Neural crest cell (in vitro differentiated cells): ENCODE data around the gene PCNX3. TPM values are rescaled to one million over a fixed set of nuclear protein-coding genes. Genes with fewer than 3 reads are reported as not detected.
A peak's percentile ranks its signal among the peaks of the same experiment; 100 is the strongest.

Experiments
- DNase-seq: peaks from one replicate; pipeline ENCODE4 v3.0.0; 2021; ENCODE audit warnings: low read depth, mixed read lengths, low spot score
- H3K27ac Mint-ChIP-seq: one replicate; pipeline ENCODE4 v1.8.0; 2021; ENCODE audit warnings: mild to moderate bottlenecking, mixed read lengths; ENCODE audit not compliant: unreplicated experiment
- H3K27me3 Mint-ChIP-seq: 2 replicates; pipeline ENCODE4 v1.8.0; 2021; ENCODE audit warnings: low read depth, mild to moderate bottlenecking, mixed read lengths
- H3K36me3 Mint-ChIP-seq: 2 replicates; pipeline ENCODE4 v1.8.0; 2021; ENCODE audit warnings: low read depth, mild to moderate bottlenecking, mixed read lengths
- H3K4me1 Mint-ChIP-seq: 2 replicates; pipeline ENCODE4 v1.8.0; 2021; ENCODE audit warnings: mixed read lengths
- H3K4me3 Mint-ChIP-seq: one replicate; pipeline ENCODE4 v1.8.0; 2021; ENCODE audit warnings: mild to moderate bottlenecking, mixed read lengths
- H3K9me3 Mint-ChIP-seq: 2 replicates; pipeline ENCODE4 v1.8.0; 2021; ENCODE audit warnings: mixed read lengths
- CTCF ChIP-seq: fragments of 200-600 bp; sonication (generic); conservative IDR thresholded peaks from 2 replicates; pipeline ENCODE4 v1.5.0; 2021; ENCODE audit warnings: antibody characterized with exemption, mild to moderate bottlenecking
- total RNA-seq: library from RNA; stranded (reverse); gene quantifications from 2 replicates; pipeline ENCODE4 v1.2.1, GENCODE V29; 2021

The PCNX3 gene
- total RNA-seq, 1 donor from 2014 or later = 58.2 TPM

DNA sequence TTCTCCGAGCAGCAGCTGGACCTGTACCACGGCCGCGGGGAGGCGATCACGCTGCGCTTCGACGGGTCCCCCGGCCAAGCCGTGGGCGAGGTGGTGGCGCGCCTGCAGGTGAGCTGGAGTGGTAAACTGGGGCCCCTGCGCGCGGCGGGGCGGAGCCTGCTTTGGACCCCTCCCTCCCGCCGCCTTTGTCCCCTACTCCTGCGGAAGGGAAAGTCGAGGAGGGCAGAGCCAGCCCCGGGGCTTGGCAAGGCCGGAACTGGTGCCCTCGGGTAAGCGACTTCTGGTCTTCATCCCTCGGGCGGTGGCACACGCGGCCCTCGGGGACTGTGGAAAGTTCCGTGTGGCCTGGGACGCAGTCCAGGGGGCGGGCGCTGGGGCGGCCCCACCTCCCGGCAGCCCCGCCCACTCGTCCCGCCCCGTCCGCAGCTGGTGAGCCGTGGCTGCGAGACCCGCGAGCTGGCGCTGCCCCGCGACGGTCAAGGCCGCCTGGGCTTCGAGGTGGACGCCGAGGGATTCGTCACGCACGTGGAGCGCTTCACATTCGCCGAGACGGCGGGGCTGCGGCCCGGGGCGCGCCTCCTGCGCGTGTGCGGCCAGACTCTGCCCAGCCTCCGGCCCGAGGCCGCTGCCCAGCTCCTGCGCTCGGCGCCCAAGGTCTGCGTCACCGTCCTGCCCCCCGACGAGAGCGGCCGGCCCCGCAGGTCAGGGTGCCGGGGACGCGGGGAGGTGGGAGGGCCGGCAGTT, 31.6 kb downstream of the PCNX3 start:
- Mint-ChIP-seq H3K4me1 (peaks cover 17% of the 10 kb centered on the region), H3K36me3 (no peaks in the 10 kb centered on the region), H3K9me3 (no peaks in the 10 kb centered on the region), H3K4me3 (no peak overlapping the region), H3K27ac (no peak overlapping the region), H3K27me3 (peaks cover 16% of the 10 kb centered on the region)
- DNase-seq = no peak
- no peak for TF ChIP-seq CTCF

DNA sequence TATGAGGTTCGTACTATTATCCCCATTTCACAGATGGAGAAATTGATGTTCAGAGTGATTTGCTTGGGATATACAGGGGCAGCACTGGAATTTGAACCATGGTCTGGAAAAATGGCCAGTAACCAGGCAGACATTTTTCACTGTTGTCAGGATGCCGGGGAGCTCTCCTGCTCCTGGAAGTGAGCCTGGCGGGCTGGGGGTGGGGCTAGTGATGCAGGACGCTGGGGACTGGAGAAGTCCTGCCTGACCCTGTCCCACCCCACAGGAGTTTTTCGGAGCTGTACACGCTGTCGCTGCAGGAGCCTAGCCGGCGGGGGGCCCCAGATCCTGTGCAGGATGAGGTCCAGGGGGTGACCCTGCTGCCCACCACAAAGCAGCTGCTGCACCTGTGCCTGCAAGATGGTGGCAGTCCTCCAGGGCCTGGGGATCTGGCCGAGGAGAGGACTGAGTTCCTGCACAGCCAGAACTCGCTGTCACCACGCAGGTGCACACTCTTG, 33.5 kb downstream of the PCNX3 start:
- peaks cover 19% of the 10 kb centered on the region for H3K27me3 Mint-ChIP-seq
- peak overlapping the region; percentile 61 for H3K4me3 Mint-ChIP-seq
- DNase-seq = no peak
- TF ChIP-seq CTCF = no peak
- H3K4me1 Mint-ChIP-seq = peaks cover 29% of the 10 kb centered on the region
- H3K36me3 Mint-ChIP-seq = no peaks in the 10 kb centered on the region
- H3K9me3 Mint-ChIP-seq = no peaks in the 10 kb centered on the region
- H3K27ac Mint-ChIP-seq = no peak overlapping the region

GRCh38 chr11:65649656-65650546, 34.3 kb downstream of the PCNX3 start:
- Mint-ChIP-seq H3K9me3 (no peaks in the 10 kb centered on the region), H3K27ac (no peak overlapping the region), H3K4me3 (peak overlapping the region; percentile 23), H3K4me1 (peaks cover 29% of the 10 kb centered on the region), H3K27me3 (peaks cover 19% of the 10 kb centered on the region), H3K36me3 (peaks cover under 1% of the 10 kb centered on the region)
- DNase-seq = no peak
- TF ChIP-seq CTCF = no peak

GRCh38 chr11:65650547-65651338, 35.2 kb downstream of the PCNX3 start:
- DNase-seq = no peak
- H3K27me3 Mint-ChIP-seq = peaks cover 17% of the 10 kb centered on the region
- H3K4me3 Mint-ChIP-seq = no peak overlapping the region
- peaks cover 29% of the 10 kb centered on the region for H3K4me1 Mint-ChIP-seq
- H3K27ac Mint-ChIP-seq = no peak overlapping the region
- no peak for TF ChIP-seq CTCF
- peaks cover 4% of the 10 kb centered on the region for H3K36me3 Mint-ChIP-seq
- no peaks in the 10 kb centered on the region for H3K9me3 Mint-ChIP-seq

DNA sequence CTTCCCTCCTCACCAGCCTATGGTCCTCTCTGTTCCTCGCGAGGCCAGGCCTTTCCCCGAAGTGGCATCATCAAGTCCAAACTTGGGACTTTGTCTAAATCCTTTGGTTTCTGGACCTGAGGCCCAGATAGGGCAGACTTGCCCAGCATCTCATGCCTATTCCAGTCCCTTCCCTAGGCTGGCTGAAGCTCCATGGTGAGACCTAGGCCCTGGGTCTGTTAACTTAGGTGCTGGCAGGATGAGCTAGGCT, 35.7 kb downstream of the PCNX3 start:
- Mint-ChIP-seq H3K27me3 (peaks cover 15% of the 10 kb centered on the region), H3K4me3 (peak overlapping the region; percentile 78), H3K4me1 (peaks cover 29% of the 10 kb centered on the region), H3K9me3 (no peaks in the 10 kb centered on the region), H3K27ac (no peak overlapping the region), H3K36me3 (peaks cover 6% of the 10 kb centered on the region)
- no peak for DNase-seq
- no peak for TF ChIP-seq CTCF
